HG02981 (cell line): ENCODE data around the gene DHPS.
"Not testable (repeated sequence)": the region's sequence is repeated elsewhere in the genome, so short reads cannot be mapped to it uniquely, and the experiment has no call there.

ENCODE experiments used
- ATAC-seq: cut with Tn5 transposase; IDR thresholded peaks from one replicate; pipeline ENCODE4 v1.9.1; 2021; ENCODE audit warnings: mild to moderate bottlenecking, moderate library complexity; ENCODE audit not compliant: unreplicated experiment

Gene DHPS

GRCh38 chr19:12705654-12706331, 24.1 kb upstream of the DHPS start:
- ATAC-seq = no peak

- ATAC-seq = no peak
Measured at GRCh38 chr19:12705169-12705568, 23.5 kb upstream of the DHPS start.

- no peak for ATAC-seq
Measured at GRCh38 chr19:12703046-12703445, 21.4 kb upstream of the DHPS start.

GRCh38 chr19:12701596-12702282, 20.1 kb upstream of the DHPS start:
- ATAC-seq = no peak

- ATAC-seq = no peak
Measured at GRCh38 chr19:12698138-12698537, 16.5 kb upstream of the DHPS start.

GRCh38 chr19:12697425-12697824, 15.7 kb upstream of the DHPS start:
- not testable (repeated sequence) for ATAC-seq

GRCh38 chr19:12696366-12697335, 15.0 kb upstream of the DHPS start, which contains the start of gene FBXW9:
Gene FBXW9, minus strand, starts transcription at chr19:12696631. Its CDS starts 50 bp downstream, at chr19:12696581.
- peak; percentile 83 for ATAC-seq

GRCh38 chr19:12695997-12696365, 14.3 kb upstream of the DHPS start:
- peak; percentile 6 for ATAC-seq

- no peak for ATAC-seq
Measured at GRCh38 chr19:12695514-12695913, 13.8 kb upstream of the DHPS start.

GRCh38 chr19:12695096-12695495, 13.4 kb upstream of the DHPS start:
- no peak for ATAC-seq

- ATAC-seq = no peak
Measured at GRCh38 chr19:12694641-12695040, 13.0 kb upstream of the DHPS start.

GRCh38 chr19:12692960-12693359, 11.3 kb upstream of the DHPS start:
- ATAC-seq = no peak

GRCh38 chr19:12689581-12690216, 8.0 kb upstream of the DHPS start:
- no peak for ATAC-seq

- no peak for ATAC-seq
Measured at GRCh38 chr19:12689012-12689411, 7.3 kb upstream of the DHPS start.

GRCh38 chr19:12687496-12688196, 6.0 kb upstream of the DHPS start, which contains the start of gene GNG14:
Gene GNG14, plus strand, starts transcription at chr19:12687998. Its CDS starts 51 bp downstream, at chr19:12688049.
- ATAC-seq = no peak

- no peak for ATAC-seq
Measured at GRCh38 chr19:12685831-12686230, 4.2 kb upstream of the DHPS start.

- ATAC-seq = no peak
Measured at GRCh38 chr19:12680034-12680433, 1.6 kb downstream of the DHPS start.

- not testable (repeated sequence) for ATAC-seq
Measured at GRCh38 chr19:12678039-12678438, 3.6 kb downstream of the DHPS start.

GRCh38 chr19:12676928-12677327, 4.8 kb downstream of the DHPS start:
- ATAC-seq = no peak

GRCh38 chr19:12676384-12676792, 5.3 kb downstream of the DHPS start:
- no peak for ATAC-seq
